Trophoblast cell (in vitro differentiated cells and primary cell): ENCODE measurements around the gene SLC38A8.

Experiments
- DNase-seq, 2 donors: peaks; one replicate each; pipeline ENCODE4 v3.0.0-alpha.2; 2016
- H2AFZ ChIP-seq: 2 replicates; pipeline ENCODE4 v1.6.1; 2013; ENCODE audit warnings: low read length, moderate library complexity, mild to moderate bottlenecking; ENCODE audit not compliant: insufficient read depth, poor library complexity
- H2AK5ac ChIP-seq: 2 replicates; pipeline ENCODE4 v1.6.1; 2013; ENCODE audit warnings: mild to moderate bottlenecking, low read length
- H2BK120ac ChIP-seq: 2 replicates; pipeline ENCODE4 v1.6.1; 2013; ENCODE audit warnings: low read length, mild to moderate bottlenecking, moderate library complexity; ENCODE audit not compliant: insufficient read depth, poor library complexity
- H2BK12ac ChIP-seq: 2 replicates; pipeline ENCODE4 v1.6.1; 2013; ENCODE audit warnings: mild to moderate bottlenecking, low read length, moderate library complexity
- H2BK5ac ChIP-seq: 2 replicates; pipeline ENCODE4 v1.6.1; 2013; ENCODE audit warnings: low read length, low read depth, moderate library complexity, mild to moderate bottlenecking; ENCODE audit not compliant: poor library complexity
- H3K14ac ChIP-seq: 2 replicates; pipeline ENCODE4 v1.6.1; 2013; ENCODE audit warnings: mild to moderate bottlenecking, low read length
- H3K18ac ChIP-seq: 2 replicates; pipeline ENCODE4 v1.6.1; 2013; ENCODE audit warnings: mild to moderate bottlenecking, low read length
- H3K23ac ChIP-seq: 2 replicates; pipeline ENCODE4 v1.6.1; 2013; ENCODE audit warnings: low read length
- H3K27ac ChIP-seq: 2 replicates; pipeline ENCODE4 v1.5.1; 2013; ENCODE audit warnings: low read depth, mild to moderate bottlenecking, inconsistent platforms, low read length, moderate library complexity
- H3K27me3 ChIP-seq: 2 replicates; pipeline ENCODE4 v1.6.1; 2013; ENCODE audit warnings: inconsistent platforms, mild to moderate bottlenecking, low read length, moderate library complexity; ENCODE audit not compliant: insufficient read depth
- H3K36me3 ChIP-seq, 2 experiments: 1 replicate in 1 of 2; 2 replicates in 1 of 2; pipeline ENCODE4 v1.6.1; 2013; ENCODE audit warnings: low read length in 2 of 2, mild to moderate bottlenecking in 2 of 2, moderate library complexity in 1 of 2; ENCODE audit not compliant: insufficient read depth in 2 of 2, control insufficient read depth in 1 of 2
- H3K4ac ChIP-seq: 2 replicates; pipeline ENCODE4 v1.6.1; 2013; ENCODE audit warnings: low read depth, mild to moderate bottlenecking, low read length, moderate library complexity
- H3K4me1 ChIP-seq, 2 experiments: 1 replicate in 1 of 2; 2 replicates in 1 of 2; pipeline ENCODE4 v1.6.1; 2013; ENCODE audit warnings: low read length in 2 of 2, mild to moderate bottlenecking in 2 of 2, moderate library complexity in 1 of 2; ENCODE audit not compliant: insufficient read depth in 2 of 2, control insufficient read depth in 1 of 2
- H3K4me2 ChIP-seq: 2 replicates; pipeline ENCODE4 v1.6.1; 2013; ENCODE audit warnings: inconsistent platforms, mild to moderate bottlenecking, low read length, moderate library complexity
- H3K4me3 ChIP-seq: 2 replicates; pipeline ENCODE4 v1.5.1; 2013; ENCODE audit warnings: mild to moderate bottlenecking, low read depth, low read length, inconsistent platforms
- H3K79me1 ChIP-seq: one replicate; pipeline ENCODE4 v1.6.1; 2013; ENCODE audit warnings: low read length
- H3K79me2 ChIP-seq: 2 replicates; pipeline ENCODE4 v1.6.1; 2013; ENCODE audit warnings: low read length, mild to moderate bottlenecking; ENCODE audit not compliant: control insufficient read depth, insufficient read depth, poor library complexity
- H3K9ac ChIP-seq: 2 replicates; pipeline ENCODE4 v1.6.1; 2013; ENCODE audit warnings: mild to moderate bottlenecking, low read length
- H3K9me3 ChIP-seq: 2 replicates; pipeline ENCODE4 v1.6.1; 2013; ENCODE audit warnings: low read depth, mild to moderate bottlenecking, control low read depth, inconsistent platforms, low read length; ENCODE audit not compliant: insufficient read depth
- H4K12ac ChIP-seq: 2 replicates; pipeline ENCODE4 v1.6.1; 2013; ENCODE audit warnings: low read depth, mild to moderate bottlenecking, low read length, moderate library complexity
- H4K8ac ChIP-seq: 2 replicates; pipeline ENCODE4 v1.6.1; 2013; ENCODE audit warnings: low read depth, mild to moderate bottlenecking, low read length, moderate library complexity
- H4K91ac ChIP-seq: one replicate; pipeline ENCODE4 v1.6.1; 2013; ENCODE audit warnings: low read depth, mild to moderate bottlenecking, low read length, moderate library complexity
- WGBS: extraction: QIAGEN DNeasy Blood & Tissue Kit; methylation state at CpG from one replicate; pipeline ENCODE4 v1.1.7; 2013; ENCODE audit warnings: missing lambda C conversion rate; ENCODE audit not compliant: insufficient read length, insufficient coverage; ENCODE audit errors: extremely low coverage; 5-methylcytosine and 5-hydroxymethylcytosine counted together

SLC38A8 gene

DNA sequence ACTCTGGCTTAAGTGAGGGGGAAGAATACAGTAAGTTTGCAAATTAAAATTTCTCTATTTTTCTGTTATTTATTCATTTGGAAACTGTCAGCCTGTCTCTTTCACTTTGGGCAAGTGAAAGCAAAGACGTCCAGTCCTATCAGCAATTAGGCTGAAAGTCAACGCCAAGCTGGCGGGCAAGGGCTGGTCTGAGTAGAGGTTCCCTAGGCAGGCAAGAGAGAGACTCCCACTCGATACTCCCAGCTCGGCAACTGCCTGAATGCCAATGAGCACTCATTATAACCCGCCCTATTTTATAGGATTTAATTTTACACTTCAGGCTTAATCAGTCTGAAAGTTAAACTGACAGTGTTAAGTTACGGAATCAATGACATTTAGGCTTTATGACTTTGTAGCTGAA is 14.3 kb upstream of the SLC38A8 start:
- Histone ChIP-seq H4K8ac (no peak overlapping the region), H2AFZ (no peak overlapping the region), H3K4me1 (peaks cover 0 to 6% of the 10 kb centered on the region in 2 experiments), H3K36me3 (peaks cover 63 to 69% of the 10 kb centered on the region in 2 experiments), H2BK120ac (no peak overlapping the region), H3K4ac (no peak overlapping the region), H3K18ac (no peak overlapping the region), H2AK5ac (no peak overlapping the region), H3K4me3 (no peak overlapping the region), H3K4me2 (no peak overlapping the region), H2BK12ac (no peak overlapping the region), H4K12ac (no peak overlapping the region), H3K9ac (no peak overlapping the region), H3K79me1 (no peaks in the 10 kb centered on the region), H4K91ac (no peak overlapping the region), H3K79me2 (no peaks in the 10 kb centered on the region), H2BK5ac (no peak overlapping the region), H3K27ac (no peak overlapping the region), H3K9me3 (peaks cover 2% of the 10 kb centered on the region), H3K27me3 (no peaks in the 10 kb centered on the region), H3K23ac (no peak overlapping the region), H3K14ac (no peak overlapping the region)
- no peak for DNase-seq
- no CpG with 5 or more reads among the region's 7 CpGs for WGBS

DNA sequence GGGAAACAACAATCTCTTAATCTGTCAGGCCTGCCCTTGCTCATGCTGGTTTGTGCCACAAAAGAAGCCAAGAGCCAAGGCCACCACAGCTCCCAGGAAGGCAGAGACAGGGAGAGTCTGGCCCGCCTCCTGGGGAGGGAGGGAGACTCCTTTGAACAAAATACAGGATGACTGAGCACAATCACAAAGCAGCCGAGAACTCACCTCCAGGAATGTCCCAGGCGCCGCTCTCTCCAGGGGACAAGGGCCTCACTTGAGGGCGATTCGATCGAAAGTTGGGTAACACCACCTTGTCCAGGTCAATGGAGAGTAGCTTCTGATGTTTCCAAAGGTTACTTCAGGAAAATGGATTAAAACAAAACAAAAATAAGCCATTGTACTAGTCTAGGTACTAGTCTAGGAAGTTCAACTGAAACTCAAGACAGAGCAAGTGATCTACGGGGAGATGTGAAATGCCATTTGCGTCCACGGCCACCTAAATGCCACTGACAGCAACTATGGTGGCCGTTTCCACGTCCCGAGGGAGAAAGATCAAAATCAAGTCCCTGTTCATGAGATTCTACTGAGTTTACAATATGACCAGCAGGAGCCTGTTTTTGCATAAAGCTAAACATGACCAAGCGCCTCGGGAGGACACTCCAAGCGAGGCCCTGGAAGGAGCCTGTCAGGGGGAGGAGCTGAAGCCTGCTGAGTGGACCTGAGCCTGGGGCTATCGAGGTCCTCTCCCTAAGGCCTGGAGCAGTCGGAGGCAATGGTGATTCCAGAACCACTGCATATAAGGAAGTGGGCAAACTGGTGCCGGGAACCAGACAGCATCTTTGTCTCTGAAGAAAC is 13.4 kb upstream of the SLC38A8 start:
- Histone ChIP-seq H2AK5ac (no peak overlapping the region), H3K18ac (no peak overlapping the region), H4K8ac (no peak overlapping the region), H2BK120ac (no peak overlapping the region), H2AFZ (no peak overlapping the region), H3K9me3 (peaks cover 2% of the 10 kb centered on the region), H3K4me3 (no peak overlapping the region), H4K12ac (no peak overlapping the region), H3K27ac (no peak overlapping the region), H3K4me1 (peaks cover 0 to 6% of the 10 kb centered on the region in 2 experiments), H3K27me3 (no peaks in the 10 kb centered on the region), H2BK5ac (no peak overlapping the region), H3K23ac (no peak overlapping the region), H3K14ac (no peak overlapping the region), H2BK12ac (no peak overlapping the region), H3K4me2 (no peak overlapping the region), H3K79me2 (no peaks in the 10 kb centered on the region), H3K36me3 (peaks cover 60 to 62% of the 10 kb centered on the region in 2 experiments), H3K9ac (no peak overlapping the region), H3K4ac (no peak overlapping the region), H4K91ac (no peak overlapping the region), H3K79me1 (no peaks in the 10 kb centered on the region)
- no peak for DNase-seq
- no CpG with 5 or more reads among the region's 19 CpGs for WGBS

DNA sequence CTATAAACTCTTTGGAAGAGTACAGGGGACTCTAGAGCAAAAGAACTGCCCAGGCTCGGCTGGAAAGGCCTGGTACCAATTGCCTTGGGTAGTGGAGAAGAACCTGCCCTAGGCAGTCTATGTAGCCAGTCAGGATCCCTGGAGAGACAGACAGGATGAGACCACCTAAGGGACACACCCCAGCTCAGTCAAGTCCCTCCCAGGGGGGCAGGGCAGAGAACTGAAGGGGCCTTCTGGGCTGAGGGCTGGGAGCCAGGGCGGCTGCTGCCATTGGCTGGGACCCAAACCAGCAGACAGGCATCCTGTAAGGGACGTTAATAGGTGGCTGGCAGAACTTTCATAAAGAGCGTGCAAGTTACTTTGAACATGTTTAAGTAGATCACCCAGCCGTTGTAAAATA is 12.8 kb upstream of the SLC38A8 start:
- no peaks in the 10 kb centered on the region for H3K79me2 ChIP-seq
- H2AFZ ChIP-seq, result no peak overlapping the region
- no peak overlapping the region for H3K4ac ChIP-seq
- peaks cover 2% of the 10 kb centered on the region for H3K9me3 ChIP-seq
- no peak overlapping the region for H2AK5ac ChIP-seq
- H2BK5ac ChIP-seq, result no peak overlapping the region
- H3K4me3 ChIP-seq, result no peak overlapping the region
- no peak overlapping the region for H3K27ac ChIP-seq
- H3K14ac ChIP-seq, result no peak overlapping the region
- H3K23ac ChIP-seq, result no peak overlapping the region
- H2BK12ac ChIP-seq, result no peak overlapping the region
- H3K27me3 ChIP-seq, result no peaks in the 10 kb centered on the region
- H4K12ac ChIP-seq, result no peak overlapping the region
- no peak overlapping the region for H3K9ac ChIP-seq
- H4K8ac ChIP-seq, result no peak overlapping the region
- no peak for DNase-seq
- no peak overlapping the region for H3K4me2 ChIP-seq
- WGBS, result no CpG with 5 or more reads among the region's 5 CpGs
- no peaks in the 10 kb centered on the region for H3K79me1 ChIP-seq
- H2BK120ac ChIP-seq, result no peak overlapping the region
- peaks cover 56 to 58% of the 10 kb centered on the region in 2 experiments for H3K36me3 ChIP-seq
- no peak overlapping the region for H4K91ac ChIP-seq
- peaks cover 0 to 6% of the 10 kb centered on the region in 2 experiments for H3K4me1 ChIP-seq
- no peak overlapping the region for H3K18ac ChIP-seq

DNA sequence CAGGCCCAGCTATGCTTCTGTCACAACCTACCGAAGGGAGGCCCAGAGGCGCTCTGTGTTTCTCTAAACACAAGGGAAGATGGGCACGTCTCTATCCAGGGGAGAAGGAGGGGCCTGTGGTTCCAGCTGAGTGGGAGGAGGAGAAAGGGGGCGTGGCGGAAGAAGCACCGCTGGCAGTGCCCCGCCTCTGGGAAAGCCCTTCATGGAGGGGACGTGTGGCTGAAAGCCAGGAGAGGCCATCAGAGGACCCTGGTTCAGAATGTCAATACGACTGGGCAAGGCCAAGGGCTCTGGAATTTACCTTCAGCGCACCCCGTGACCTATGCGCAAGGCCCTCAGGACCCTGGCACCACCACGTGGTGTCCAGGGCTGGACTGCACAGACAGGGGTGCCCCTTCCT is 12.3 kb upstream of the SLC38A8 start:
- H3K4me3 ChIP-seq, result no peak overlapping the region
- no peak overlapping the region for H2BK5ac ChIP-seq
- no peaks in the 10 kb centered on the region for H3K79me2 ChIP-seq
- no peak overlapping the region for H3K23ac ChIP-seq
- no peak for DNase-seq
- no peak overlapping the region for H2AK5ac ChIP-seq
- H4K8ac ChIP-seq, result no peak overlapping the region
- peaks cover 54 to 58% of the 10 kb centered on the region in 2 experiments for H3K36me3 ChIP-seq
- no peak overlapping the region for H2BK12ac ChIP-seq
- H3K27ac ChIP-seq, result no peak overlapping the region
- no peaks in the 10 kb centered on the region for H3K27me3 ChIP-seq
- H3K9me3 ChIP-seq, result peaks cover under 1% of the 10 kb centered on the region
- H2AFZ ChIP-seq, result no peak overlapping the region
- H3K18ac ChIP-seq, result no peak overlapping the region
- H3K14ac ChIP-seq, result no peak overlapping the region
- no peak overlapping the region for H3K4me2 ChIP-seq
- H3K79me1 ChIP-seq, result no peaks in the 10 kb centered on the region
- H3K9ac ChIP-seq, result no peak overlapping the region
- no peak overlapping the region for H4K91ac ChIP-seq
- no peak overlapping the region for H2BK120ac ChIP-seq
- H3K4ac ChIP-seq, result no peak overlapping the region
- WGBS, result no CpG with 5 or more reads among the region's 13 CpGs
- H4K12ac ChIP-seq, result no peak overlapping the region
- peaks cover 0 to 6% of the 10 kb centered on the region in 2 experiments for H3K4me1 ChIP-seq
